Neural progenitor cell (in vitro differentiated cells): Measurements from ENCODE around the gene NPC2.

Source experiments
- EZH2 ChIP-seq: fragments of 200-600 bp; sonication (generic); IDR thresholded peaks from 2 replicates; pipeline ENCODE4 v1.6.1; 2017; ENCODE audit warnings: antibody characterized with exemption, mild to moderate bottlenecking, moderate library complexity
- EZH2phosphoT487 ChIP-seq: fragments of 200-600 bp; sonication (generic); IDR thresholded peaks from 2 replicates; pipeline ENCODE4 v1.6.1; 2017; ENCODE audit warnings: antibody characterized with exemption
- TF ChIP-seq, protein P1 (sequence below): fragments of 200-600 bp; sonication (generic); IDR thresholded peaks from 2 replicates; pipeline ENCODE4 v1.5.1; 2017; ENCODE audit warnings: antibody characterized with exemption, mild to moderate bottlenecking

- TF ChIP-seq EZH2phosphoT487, result no peak
- TF ChIP-seq, protein P1, sequence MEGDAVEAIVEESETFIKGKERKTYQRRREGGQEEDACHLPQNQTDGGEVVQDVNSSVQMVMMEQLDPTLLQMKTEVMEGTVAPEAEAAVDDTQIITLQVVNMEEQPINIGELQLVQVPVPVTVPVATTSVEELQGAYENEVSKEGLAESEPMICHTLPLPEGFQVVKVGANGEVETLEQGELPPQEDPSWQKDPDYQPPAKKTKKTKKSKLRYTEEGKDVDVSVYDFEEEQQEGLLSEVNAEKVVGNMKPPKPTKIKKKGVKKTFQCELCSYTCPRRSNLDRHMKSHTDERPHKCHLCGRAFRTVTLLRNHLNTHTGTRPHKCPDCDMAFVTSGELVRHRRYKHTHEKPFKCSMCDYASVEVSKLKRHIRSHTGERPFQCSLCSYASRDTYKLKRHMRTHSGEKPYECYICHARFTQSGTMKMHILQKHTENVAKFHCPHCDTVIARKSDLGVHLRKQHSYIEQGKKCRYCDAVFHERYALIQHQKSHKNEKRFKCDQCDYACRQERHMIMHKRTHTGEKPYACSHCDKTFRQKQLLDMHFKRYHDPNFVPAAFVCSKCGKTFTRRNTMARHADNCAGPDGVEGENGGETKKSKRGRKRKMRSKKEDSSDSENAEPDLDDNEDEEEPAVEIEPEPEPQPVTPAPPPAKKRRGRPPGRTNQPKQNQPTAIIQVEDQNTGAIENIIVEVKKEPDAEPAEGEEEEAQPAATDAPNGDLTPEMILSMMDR, result no peak
- TF ChIP-seq EZH2, result no peak
Observed at GRCh38 chr14:74503291-74503937, 10.3 kb upstream of the NPC2 start.
